Muscle of arm (tissue), 12 donors: ENCODE results near the gene ZACN. TPM values are rescaled to one million over a fixed set of nuclear protein-coding genes. Genes with fewer than 3 reads are reported as not detected.

Source experiments
- DNase-seq: peaks from one replicate; pipeline ENCODE4 v3.0.0-alpha.2; 2013
- polyA plus RNA-seq, 12 donors: library from polyadenylated mRNA; unstranded; fragments of 120-200 nt; gene quantifications; one replicate each; pipeline ENCODE4 v1.2.1, GENCODE V29; 2013; ENCODE audit not compliant: insufficient read length in 12 of 12

ZACN gene
- polyA plus RNA-seq, 12 donors: 0.45 to 8.0 (median 5.1) TPM; not detected in 2

DNA sequence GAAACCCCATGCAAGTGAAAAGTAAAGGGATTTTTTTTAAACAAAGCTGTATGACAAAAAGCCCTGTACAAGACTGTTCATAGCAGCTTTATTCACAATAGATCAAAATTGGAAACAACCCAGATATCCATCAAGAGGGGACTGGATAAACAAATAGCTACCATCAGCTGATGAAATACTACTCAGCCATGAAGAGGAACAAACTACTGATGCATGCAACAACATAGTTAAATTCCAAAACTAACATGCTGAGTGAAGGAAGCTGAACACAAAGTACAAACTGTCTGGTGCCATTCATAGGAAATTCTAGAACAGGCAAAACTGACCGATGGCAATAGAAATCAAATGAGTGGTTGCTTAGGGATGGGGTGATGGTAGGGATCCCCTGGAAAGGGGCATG lies 46.9 kb downstream of the ZACN start:
- DNase-seq: no peak

DNA sequence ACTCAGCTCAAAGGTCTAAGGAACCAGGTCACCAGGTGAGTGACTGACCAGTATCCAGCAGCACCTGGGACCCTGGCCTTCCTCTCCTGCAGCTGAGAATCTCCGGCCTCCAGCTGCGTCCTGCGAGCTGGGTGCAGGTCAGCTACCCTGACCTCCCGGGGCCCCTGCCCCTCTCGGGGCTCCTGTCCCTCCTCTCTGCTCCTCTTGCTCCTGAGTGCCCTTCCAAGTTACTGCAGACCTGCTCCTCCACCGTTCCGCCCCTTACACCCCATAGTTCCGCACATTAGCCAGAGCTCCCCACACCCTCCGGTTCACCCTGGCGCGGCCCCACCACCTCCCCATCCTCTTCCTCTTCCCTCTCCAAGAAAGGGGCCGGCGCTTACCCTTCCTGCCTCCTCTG lies 51.5 kb downstream of the ZACN start:
- no peak for DNase-seq

DNA sequence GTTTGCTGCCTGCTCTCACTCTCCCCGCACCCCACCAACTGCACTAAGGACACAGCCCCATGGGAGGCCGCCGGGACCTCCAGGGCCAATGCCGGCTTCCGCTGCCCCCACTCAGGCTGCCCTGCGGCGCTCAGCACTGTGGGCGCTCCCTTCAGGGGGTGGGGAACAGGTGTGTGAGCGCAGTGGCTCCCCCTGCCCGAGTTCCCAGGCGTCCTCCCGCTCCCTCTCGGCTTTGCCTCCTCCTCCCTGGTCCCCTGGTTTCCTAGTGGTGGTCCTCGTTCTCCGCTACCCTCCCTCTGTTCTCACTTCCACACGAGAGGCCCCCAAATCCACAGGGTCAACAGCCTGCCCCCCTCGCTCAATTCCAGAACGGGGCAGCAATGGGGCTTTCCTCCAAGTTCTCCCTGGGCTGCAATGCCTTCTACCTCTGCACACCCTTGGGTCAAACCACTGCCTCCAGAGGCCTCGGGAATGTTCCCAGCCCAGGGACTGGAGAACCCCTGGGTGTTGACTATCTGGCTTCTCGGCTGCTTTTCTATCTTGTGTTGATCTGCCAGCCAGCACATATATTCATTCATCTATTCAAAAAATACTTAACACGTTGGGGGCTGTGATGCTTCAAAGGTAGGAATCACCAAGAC lies 52.2 kb downstream of the ZACN start:
- DNase-seq: no peak

DNA sequence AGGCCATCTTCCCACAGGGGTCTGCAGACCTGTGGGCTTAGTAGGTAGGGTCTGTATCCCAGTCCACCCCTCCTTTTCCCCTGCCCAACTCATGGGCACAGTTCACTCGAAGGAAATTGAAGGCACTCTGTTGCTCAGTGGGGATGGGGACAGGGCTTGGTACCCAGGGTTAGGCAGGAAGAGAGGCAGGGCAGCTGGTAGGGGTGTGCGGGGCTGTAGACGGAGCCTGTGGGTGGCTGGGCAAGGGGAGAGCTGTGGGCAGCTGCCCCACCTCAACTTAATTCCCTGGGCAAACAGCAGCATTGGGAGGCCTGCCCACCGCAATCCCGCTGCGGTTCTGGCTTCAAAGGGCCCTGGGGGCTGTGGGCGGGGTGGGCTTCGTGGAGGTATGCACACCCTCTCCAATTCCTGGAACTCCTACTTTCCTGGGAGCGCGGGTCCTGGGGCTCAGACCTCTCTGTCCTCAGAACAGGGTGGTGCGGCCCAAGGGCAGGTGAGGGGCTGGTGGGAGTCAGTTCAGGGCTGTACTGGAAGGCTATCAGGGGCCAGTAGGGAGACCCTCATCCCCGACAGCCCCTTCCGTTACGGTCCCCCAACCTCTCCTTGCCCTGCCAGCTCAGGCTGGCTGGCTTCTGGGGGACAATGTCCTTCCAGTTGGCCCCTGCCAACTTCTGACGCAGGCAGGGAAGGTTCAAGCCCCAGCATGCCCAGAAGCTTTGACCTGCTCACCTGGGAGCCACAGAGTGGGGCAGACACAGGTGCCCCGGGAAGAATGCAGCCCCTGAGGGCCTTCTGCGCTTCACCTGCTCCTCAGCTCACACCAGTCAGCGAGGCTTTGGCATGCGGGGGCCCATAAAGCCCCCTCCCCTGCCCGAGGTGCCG lies 53.0 kb downstream of the ZACN start:
- DNase-seq: no peak

Other genes starting within 250 kb of the ZACN start
- gene UNC13D, start 234.8 kb upstream of the ZACN start, polyA plus RNA-seq: 10 to 100 TPM in 2 of 12 donors, 1 to 10 TPM in 9, not detected in 1; 3.1 to 14.7 (median 3.9) TPM
- 100 to 1,000 TPM in 1 of 12 donors, 10 to 100 TPM in 10, not detected in 1; 43.3 to 104 (median 48.5) TPM for gene WBP2, start 223.8 kb upstream of the ZACN start, polyA plus RNA-seq
- 10 to 100 TPM in 11 of 12 donors, not detected in 1; 15.8 to 46.4 (median 21.5) TPM for gene TRIM47, start 200.6 kb upstream of the ZACN start, polyA plus RNA-seq
- 10 to 100 TPM in 11 of 12 donors, not detected in 1; 11.9 to 19.8 (median 13.9) TPM for gene TRIM65, start 182.2 kb upstream of the ZACN start, polyA plus RNA-seq
- 100 to 1,000 TPM in 1 of 12 donors, 10 to 100 TPM in 10, not detected in 1; 44.7 to 117 (median 54.7) TPM for gene MRPL38, start 174.3 kb upstream of the ZACN start, polyA plus RNA-seq
- gene FBF1, start 138.1 kb upstream of the ZACN start, polyA plus RNA-seq: 10 to 100 TPM in 2 of 12 donors, 1 to 10 TPM in 9, not detected in 1; 3.5 to 15.9 (median 6.5) TPM
- 10 to 100 TPM in 11 of 12 donors, not detected in 1; 16.8 to 23.3 (median 20.8) TPM for gene ACOX1, start 100.0 kb upstream of the ZACN start, polyA plus RNA-seq
- 10 to 100 TPM in 9 of 12 donors, 1 to 10 TPM in 2, not detected in 1; 8.5 to 21.1 (median 13.1) TPM for gene TEN1, start 99.9 kb upstream of the ZACN start, polyA plus RNA-seq
- 10 to 100 TPM in 2 of 12 donors, 1 to 10 TPM in 8, not detected in 2; 3.5 to 16.6 (median 6.9) TPM for gene CDK3, start 78.3 kb upstream of the ZACN start, polyA plus RNA-seq
- gene EVPL, start 51.9 kb upstream of the ZACN start, polyA plus RNA-seq: 10 to 100 TPM in 3 of 12 donors, 1 to 10 TPM in 1, under 1 TPM in 6, not detected in 2; 0.12 to 47.8 (median 0.44) TPM
- 100 to 1,000 TPM in 1 of 12 donors, 10 to 100 TPM in 10, not detected in 1; 69.3 to 244 (median 80.1) TPM for gene SRP68, start 6.7 kb upstream of the ZACN start, polyA plus RNA-seq
- not detected for gene GALR2, start 4.4 kb upstream of the ZACN start, polyA plus RNA-seq
- 100 to 1,000 TPM in 3 of 12 donors, 10 to 100 TPM in 9; 56.3 to 120 (median 90.6) TPM for gene EXOC7, start 24.6 kb downstream of the ZACN start, polyA plus RNA-seq
- under 1 TPM in 5 of 12 donors, not detected in 7; 0.08 to 0.45 (median 0.12) TPM for gene FOXJ1, start 62.1 kb downstream of the ZACN start, polyA plus RNA-seq
- 10 to 100 TPM in 7 of 12 donors, 1 to 10 TPM in 4, not detected in 1; 7.5 to 30.9 (median 13.0) TPM for gene RNF157, start 161.3 kb downstream of the ZACN start, polyA plus RNA-seq
- gene UBALD2, start 186.2 kb downstream of the ZACN start, polyA plus RNA-seq: 10 to 100 TPM in 11 of 12 donors, not detected in 1; 10.1 to 93.7 (median 18.1) TPM
- gene QRICH2, start 229.1 kb downstream of the ZACN start, polyA plus RNA-seq: 10 to 100 TPM in 1 of 12 donors, 1 to 10 TPM in 10, not detected in 1; 2.7 to 10.3 (median 3.4) TPM